Panc1 (cell line): ENCODE results near the gene ZMYND10. TPM values are rescaled to one million over a fixed set of nuclear protein-coding genes. Genes with fewer than 3 reads are reported as not detected.

Experiments used
- ATAC-seq: fragments of 200-7000 bp; cut with Tn5 transposase; 2 replicates; pipeline ENCODE4 v1.9.1; 2020; ENCODE audit warnings: mild to moderate bottlenecking, moderate library complexity
- BruUV-seq: library from RNA; stranded (reverse); fragments of 400-500 nt; replicated peaks from 2 replicates; lab custom pipeline; 2021; lab: Mats Ljungman, UMichigan
- CTCF ChIA-PET: fragments of 300-600 bp; sonication (Branson Sonifier 250); formaldehyde crosslinking; loops from one replicate; lab custom pipeline; 2022; ENCODE audit warnings: antibody characterized with exemption; lab: Charles Lee
- POLR2A ChIA-PET: fragments of 300-600 bp; sonication (Branson Sonifier 250); formaldehyde crosslinking; loops from one replicate; lab custom pipeline; 2022; ENCODE audit warnings: antibody characterized with exemption; lab: Charles Lee
- DNase-seq: peaks from one replicate; pipeline ENCODE4 v3.0.0-alpha.2; 2010; ENCODE audit warnings: low read depth, low spot score
- H3K27ac ChIP-seq: 2 replicates; pipeline ENCODE4 v1.5.1; 2011; ENCODE audit warnings: mild to moderate bottlenecking, low read length, inconsistent platforms
- H3K27me3 ChIP-seq: fragments of 200-500 bp; sonication (Bioruptor generic); 2 replicates; pipeline ENCODE4 v1.6.0; 2014; ENCODE audit warnings: low read length, inconsistent platforms; ENCODE audit not compliant: control insufficient read depth, insufficient read depth
- H3K36me3 ChIP-seq: fragments of 200-500 bp; sonication (Bioruptor generic); 2 replicates; pipeline ENCODE4 v1.5.1; 2014; ENCODE audit warnings: inconsistent platforms, mild to moderate bottlenecking, low read length, moderate library complexity; ENCODE audit not compliant: control insufficient read depth, insufficient read depth
- H3K4me1 ChIP-seq: 2 replicates; pipeline ENCODE4 v1.5.1; 2011; ENCODE audit warnings: inconsistent platforms, mild to moderate bottlenecking, low read length, moderate library complexity; ENCODE audit not compliant: control insufficient read depth, insufficient read depth
- H3K4me3 ChIP-seq, 2 experiments: 2 replicates each; pipeline ENCODE4 v1.5.1; 2011 to 2012; ENCODE audit warnings: low read depth in 2 of 2, low read length in 2 of 2, mild to moderate bottlenecking in 2 of 2, inconsistent platforms in 1 of 2, moderate library complexity in 1 of 2
- H3K9me3 ChIP-seq: fragments of 200-500 bp; sonication (Bioruptor generic); 2 replicates; pipeline ENCODE4 v1.5.1; 2014; ENCODE audit warnings: low read depth, mild to moderate bottlenecking, inconsistent platforms, low read length, moderate library complexity; ENCODE audit not compliant: control insufficient read depth, insufficient read depth
- CTCF ChIP-seq: fragments of 450-650 bp; IDR thresholded peaks from 2 replicates; pipeline ENCODE4 v1.5.1; 2017; ENCODE audit warnings: mild to moderate bottlenecking
- POLR2AphosphoS5 ChIP-seq: IDR thresholded peaks from 2 replicates; pipeline ENCODE4 v1.6.1; 2012; ENCODE audit warnings: mild to moderate bottlenecking, low read depth, low read length, moderate library complexity
- REST ChIP-seq, 2 experiments: IDR thresholded peaks; 2 replicates each; pipeline ENCODE4 v1.6.1; 2011 to 2012; ENCODE audit warnings: low read depth in 2 of 2, control low read depth in 1 of 2, low read length in 1 of 2, mild to moderate bottlenecking in 1 of 2, moderate library complexity in 1 of 2; ENCODE audit not compliant: insufficient read depth in 1 of 2
- SIN3A ChIP-seq: IDR thresholded peaks from 2 replicates; pipeline ENCODE4 v1.6.1; 2012; ENCODE audit warnings: low read depth, mild to moderate bottlenecking, low read length, moderate library complexity, borderline replicate concordance; ENCODE audit not compliant: insufficient read depth
- TCF7L2 ChIP-seq: IDR thresholded peaks from 2 replicates; pipeline ENCODE4 v1.6.1; 2011; ENCODE audit warnings: mild to moderate bottlenecking, low read depth, low read length, inconsistent platforms
- in situ Hi-C: cut with HindIII; loops from 2 replicates; pipeline ENCODE4 v1.10.0; 2016; ENCODE audit warnings: low sequenced_read_pairs, low pct_unique_long_range_greater_than_20kb
- intact Hi-C: fragments of 100-400 bp; cut with micrococcal nuclease; formaldehyde crosslinking; loops from one replicate; pipeline ENCODE4 v1.10.0; 2022; ENCODE audit not compliant: unreplicated experiment
- total RNA-seq: library from RNA; stranded (reverse); gene quantifications from one replicate; pipeline ENCODE4 v1.2.1, GENCODE V29; 2021; ENCODE audit not compliant: unreplicated experiment

Gene ZMYND10
- total RNA-seq, 1 experiment from 2014 or later, result 3.6 TPM

GRCh38 chr3:50338965-50339364, 6.6 kb downstream of the ZMYND10 start:
- in situ Hi-C loops (no loop called here), intact Hi-C loops (no loop called here)
- peaks cover 8% of the 10 kb centered on the region; the same call in 1 of the 2 replicates for H3K36me3 ChIP-seq
- peaks cover 14% of the 10 kb centered on the region; the same call in 1 of the 2 replicates for H3K4me1 ChIP-seq
- CTCF ChIA-PET, result no interaction called here
- H3K27ac ChIP-seq, result no peak overlapping the region
- TF ChIP-seq CTCF (no peak), REST (IDR thresholded peaks at IDR 0.05; ENCODE audit: insufficient read depth in 1 of 2, low read depth in 2 of 2, low read length in 1 of 2) (no peak), SIN3A (no peak), POLR2AphosphoS5 (no peak), TCF7L2 (no peak)
- no peak overlapping the region for H3K4me3 ChIP-seq
- no peaks in the 10 kb centered on the region for H3K9me3 ChIP-seq
- no peak for DNase-seq
- POLR2A ChIA-PET, result interaction anchor here (0.7 kb wide), 2 partner anchors 32 to 1304 kb away, joined by 6 to 14 read pairs; no protein-coding TSS in a partner anchor
- BruUV-seq, result no TSS peak
- ATAC-seq, result no peak
- H3K27me3 ChIP-seq, result no peaks in the 10 kb centered on the region

- Histone ChIP-seq H3K36me3 (peaks cover 8% of the 10 kb centered on the region; the same call in 1 of the 2 replicates), H3K4me1 (peaks cover 17% of the 10 kb centered on the region; the same call in 1 of the 2 replicates), H3K9me3 (no peaks in the 10 kb centered on the region), H3K27me3 (no peaks in the 10 kb centered on the region), H3K27ac (peak overlapping the region; percentile 95), H3K4me3 (peak overlapping the region; percentile 93 to 99)
- CTCF ChIA-PET, result interaction anchor here (0.6 kb wide), 1 partner anchor 10 kb away, joined by 8 read pairs; no protein-coding TSS in a partner anchor
- 0 out of 4 replicates have a peak, but pooled peaks of 1 of the 2 experiments have one; percentile 19 for TF ChIP-seq REST (IDR thresholded peaks at IDR 0.05; ENCODE audit: insufficient read depth in 1 of 2, low read depth in 2 of 2, low read length in 1 of 2)
- TF ChIP-seq SIN3A, result 0 out of 2 replicates have a peak, but pooled peaks have one; percentile 32
- no peak for TF ChIP-seq CTCF
- no peak for TF ChIP-seq TCF7L2
- peak; percentile 70 for TF ChIP-seq POLR2AphosphoS5
- ATAC-seq (peak; percentile 94), DNase-seq (peak; percentile 84)
- in situ Hi-C loops, result no loop called here
- intact Hi-C loops, result no loop called here
- POLR2A ChIA-PET, result interaction anchor here (0.8 kb wide), 1 partner anchor 9 kb away, joined by 3 read pairs; the partner anchor contains the start of gene TUSC2
- no TSS peak for BruUV-seq
Observed at GRCh38 chr3:50337175-50337861, 8.2 kb downstream of the ZMYND10 start.
